ENCODE results near the gene FOXF2. TPM values are rescaled to one million over a fixed set of nuclear protein-coding genes. Genes with fewer than 3 reads are reported as not detected.

FOXF2 gene
- total RNA-seq, 1 donor = 1.1 TPM

- Histone ChIP-seq H3K36me3 (ENCODE audit: insufficient read depth, low read length) (no peaks in the 10 kb centered on the region), H4K20me1 (ENCODE audit: insufficient read depth, low read length) (no peaks in the 10 kb centered on the region), H3K4me1 (ENCODE audit: insufficient read depth, low read length) (no peaks in the 10 kb centered on the region), H3K27ac (ENCODE audit: low read depth, low read length) (no peak overlapping the region), H2AFZ (ENCODE audit: low read length) (no peak overlapping the region), H3K79me2 (ENCODE audit: insufficient read depth, low read length) (no peaks in the 10 kb centered on the region), H3K4me3 (ENCODE audit: insufficient read depth, low read length) (no peak overlapping the region), H3K9me3 (ENCODE audit: low read depth, low read length) (no peaks in the 10 kb centered on the region), H3K27me3 (ENCODE audit: insufficient read depth, low read length) (peaks cover 96% of the 10 kb centered on the region), H3K4me2 (ENCODE audit: insufficient read depth, low read length) (no peak overlapping the region)
- TF ChIP-seq CTCF (IDR thresholded peaks at IDR 0.05; ENCODE audit: extremely low read depth, low read depth, low read length) = no peak
- peak; percentile 58 for DNase-seq (ENCODE audit: insufficient read length, low spot score, missing footprints)
Measured at GRCh38 chr6:1378065-1379016, 11.0 kb upstream of the FOXF2 start.

- H3K4me1 ChIP-seq (ENCODE audit: insufficient read depth, low read length) = no peaks in the 10 kb centered on the region
- no peaks in the 10 kb centered on the region for H3K9me3 ChIP-seq (ENCODE audit: low read depth, low read length)
- peaks cover 95% of the 10 kb centered on the region for H3K27me3 ChIP-seq (ENCODE audit: insufficient read depth, low read length)
Measured at GRCh38 chr6:1379017-1379787, 10.2 kb upstream of the FOXF2 start.

GRCh38 chr6:1379788-1380147 lies 9.6 kb upstream of the FOXF2 start:
- Histone ChIP-seq H3K4me3 (ENCODE audit: insufficient read depth, low read length) (no peak overlapping the region), H3K27ac (ENCODE audit: low read depth, low read length) (no peak overlapping the region), H4K20me1 (ENCODE audit: insufficient read depth, low read length) (no peaks in the 10 kb centered on the region), H2AFZ (ENCODE audit: low read length) (no peak overlapping the region), H3K27me3 (ENCODE audit: insufficient read depth, low read length) (peaks cover 95% of the 10 kb centered on the region), H3K9me3 (ENCODE audit: low read depth, low read length) (no peaks in the 10 kb centered on the region), H3K4me1 (ENCODE audit: insufficient read depth, low read length) (no peaks in the 10 kb centered on the region), H3K4me2 (ENCODE audit: insufficient read depth, low read length) (no peak overlapping the region), H3K79me2 (ENCODE audit: insufficient read depth, low read length) (no peaks in the 10 kb centered on the region), H3K36me3 (ENCODE audit: insufficient read depth, low read length) (no peaks in the 10 kb centered on the region)
- DNase-seq (ENCODE audit: insufficient read length, low spot score, missing footprints) = peak; percentile 86
- TF ChIP-seq CTCF (IDR thresholded peaks at IDR 0.05; ENCODE audit: extremely low read depth, low read depth, low read length) = no peak

More at GRCh38 chr6:1379017-1379787, 10.2 kb upstream of the FOXF2 start:
- Histone ChIP-seq H4K20me1 (ENCODE audit: insufficient read depth, low read length) (no peaks in the 10 kb centered on the region), H3K4me2 (ENCODE audit: insufficient read depth, low read length) (no peak overlapping the region), H3K36me3 (ENCODE audit: insufficient read depth, low read length) (no peaks in the 10 kb centered on the region), H3K79me2 (ENCODE audit: insufficient read depth, low read length) (no peaks in the 10 kb centered on the region), H3K27ac (ENCODE audit: low read depth, low read length) (no peak overlapping the region), H2AFZ (ENCODE audit: low read length) (no peak overlapping the region), H3K4me3 (ENCODE audit: insufficient read depth, low read length) (no peak overlapping the region)
- DNase-seq (ENCODE audit: insufficient read length, low spot score, missing footprints) = peak; percentile 88
- TF ChIP-seq CTCF (IDR thresholded peaks at IDR 0.05; ENCODE audit: extremely low read depth, low read depth, low read length) = no peak

Data from osteoblast (primary cell).